Cardiac fibroblast (primary cell): Measurements from ENCODE around the gene RIPK1.

ENCODE experiments used
- DNase-seq, 2 donors: peaks; one replicate each; pipeline versions ENCODE4 v3.0.0 to v3.0.0-alpha.2; 2010; ENCODE audit warnings: low read depth in 2 of 2
- H3K4me3 ChIP-seq, 2 donors: replicated peaks in 1 of 2; 1 replicate in 1 of 2; 2 replicates in 1 of 2; pipeline ENCODE4 v1.5.1; 2011; ENCODE audit warnings: low read depth in 2 of 2, low read length in 2 of 2, mild to moderate bottlenecking in 2 of 2, moderate library complexity in 1 of 2
- TF ChIP-seq, protein P1 (sequence below): IDR thresholded peaks from one replicate; pipeline ENCODE4 v1.5.1; 2011; ENCODE audit warnings: low read depth, mild to moderate bottlenecking, low read length, inconsistent platforms

Gene RIPK1

DNA sequence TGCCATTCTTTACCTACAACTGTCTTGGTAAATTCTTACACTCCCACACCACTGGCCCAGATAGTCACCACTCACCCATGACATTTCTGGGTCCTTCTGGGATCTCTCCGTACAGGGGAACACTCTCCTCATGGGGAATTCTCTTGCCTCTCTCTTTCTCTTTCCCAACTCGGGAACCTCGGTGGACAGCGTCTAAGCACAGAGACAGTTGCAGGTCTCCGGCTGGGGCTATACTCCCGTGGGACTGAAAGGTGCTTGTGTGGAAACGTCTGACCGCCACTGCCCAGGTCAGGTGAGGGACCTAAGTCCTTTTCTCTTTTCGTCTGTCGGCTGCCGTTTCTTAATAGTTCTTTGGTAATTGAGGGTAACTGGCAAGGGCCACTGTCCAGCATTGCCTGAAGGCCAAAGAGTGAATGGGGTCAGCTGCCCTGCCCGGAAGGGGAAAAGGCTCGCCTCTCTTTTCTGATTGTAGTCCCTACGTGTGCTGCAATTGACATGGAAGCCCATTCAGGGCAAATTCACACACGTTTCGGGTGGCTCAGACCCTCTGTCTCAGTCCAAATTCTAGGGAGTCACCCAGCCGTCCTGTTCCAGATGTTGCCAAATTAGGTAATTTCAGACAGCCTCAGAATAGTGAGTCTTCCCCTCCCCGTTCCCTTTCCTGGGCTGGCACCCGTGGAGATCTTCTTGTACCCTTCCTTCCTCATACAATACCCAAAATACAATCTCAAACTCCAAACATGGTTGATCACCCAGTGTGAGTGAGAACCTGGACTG is 31.2 kb upstream of the RIPK1 start:
- no peak overlapping the region for H3K4me3 ChIP-seq
- TF ChIP-seq, protein P1, sequence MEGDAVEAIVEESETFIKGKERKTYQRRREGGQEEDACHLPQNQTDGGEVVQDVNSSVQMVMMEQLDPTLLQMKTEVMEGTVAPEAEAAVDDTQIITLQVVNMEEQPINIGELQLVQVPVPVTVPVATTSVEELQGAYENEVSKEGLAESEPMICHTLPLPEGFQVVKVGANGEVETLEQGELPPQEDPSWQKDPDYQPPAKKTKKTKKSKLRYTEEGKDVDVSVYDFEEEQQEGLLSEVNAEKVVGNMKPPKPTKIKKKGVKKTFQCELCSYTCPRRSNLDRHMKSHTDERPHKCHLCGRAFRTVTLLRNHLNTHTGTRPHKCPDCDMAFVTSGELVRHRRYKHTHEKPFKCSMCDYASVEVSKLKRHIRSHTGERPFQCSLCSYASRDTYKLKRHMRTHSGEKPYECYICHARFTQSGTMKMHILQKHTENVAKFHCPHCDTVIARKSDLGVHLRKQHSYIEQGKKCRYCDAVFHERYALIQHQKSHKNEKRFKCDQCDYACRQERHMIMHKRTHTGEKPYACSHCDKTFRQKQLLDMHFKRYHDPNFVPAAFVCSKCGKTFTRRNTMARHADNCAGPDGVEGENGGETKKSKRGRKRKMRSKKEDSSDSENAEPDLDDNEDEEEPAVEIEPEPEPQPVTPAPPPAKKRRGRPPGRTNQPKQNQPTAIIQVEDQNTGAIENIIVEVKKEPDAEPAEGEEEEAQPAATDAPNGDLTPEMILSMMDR, result no peak
- DNase-seq, result no peak

DNA sequence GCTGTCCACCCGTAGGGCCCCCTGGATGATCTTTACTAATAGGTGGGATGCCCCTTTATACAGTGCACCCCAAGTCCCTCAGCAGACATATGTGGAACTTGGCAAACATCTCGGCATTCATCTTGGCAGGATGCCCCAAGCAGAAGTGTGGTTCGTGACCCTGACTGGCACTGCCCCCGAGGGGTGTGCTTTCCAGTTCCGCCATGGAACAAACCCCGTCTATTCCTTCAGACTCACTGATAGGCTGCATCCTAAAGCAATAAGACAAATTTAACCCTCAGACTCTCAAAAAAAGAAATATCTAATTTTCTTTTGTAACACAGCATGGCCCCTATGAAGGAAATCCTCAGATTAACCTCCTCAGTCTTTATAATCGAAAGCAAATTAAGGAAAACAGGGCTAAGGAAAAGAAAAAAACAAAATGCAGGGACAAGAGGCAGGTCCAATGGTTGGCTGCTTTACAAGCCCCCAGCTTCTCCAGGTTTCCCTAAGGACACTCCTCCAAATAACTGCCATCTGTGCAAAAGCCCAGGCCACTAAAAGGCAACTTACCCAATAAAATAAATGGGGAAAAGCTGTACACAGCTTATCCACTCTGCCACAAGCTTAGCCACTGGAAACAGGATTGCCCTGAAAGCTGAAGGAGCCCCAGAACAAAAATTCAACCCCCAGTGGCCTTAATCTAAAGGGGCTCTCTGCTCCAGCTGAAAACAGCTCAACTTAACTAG is 30.5 kb upstream of the RIPK1 start:
- no peak for DNase-seq

GRCh38 chr6:3039384-3039783 is 28.9 kb upstream of the RIPK1 start:
- DNase-seq, result no peak
- TF ChIP-seq, protein P1, result no peak
- no peak overlapping the region for H3K4me3 ChIP-seq

More for the DNA sequence above, 30.5 kb upstream of the RIPK1 start:
- TF ChIP-seq, protein P1, result no peak
- no peak overlapping the region for H3K4me3 ChIP-seq

- TF ChIP-seq, protein P1, result no peak
- no peak overlapping the region for H3K4me3 ChIP-seq
- no peak for DNase-seq
Observed at GRCh38 chr6:3041147-3041546, 27.1 kb upstream of the RIPK1 start.

GRCh38 chr6:3041606-3042005 is 26.7 kb upstream of the RIPK1 start:
- TF ChIP-seq, protein P1, result no peak
- no peak overlapping the region for H3K4me3 ChIP-seq
- DNase-seq, result no peak

DNA sequence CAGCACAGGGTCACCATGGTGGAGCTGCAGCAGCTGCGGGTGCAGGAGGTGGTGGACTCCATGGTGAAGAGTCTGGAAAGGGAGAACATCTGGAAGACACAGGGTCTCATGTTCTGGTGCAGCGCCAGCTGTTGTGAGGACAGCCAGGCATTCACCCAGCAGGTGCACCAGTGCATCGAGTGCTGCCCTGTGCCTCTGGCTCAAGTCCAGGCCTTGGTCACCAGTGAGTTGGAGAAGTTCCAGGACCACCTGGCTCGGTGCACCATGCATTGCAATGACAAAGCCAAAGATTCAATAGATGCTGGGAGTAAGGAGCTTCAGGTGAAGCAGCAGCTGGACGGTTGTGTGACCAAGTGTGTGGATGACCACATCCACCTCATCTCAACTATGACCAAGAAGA is 22.9 kb upstream of the RIPK1 start:
- TF ChIP-seq, protein P1, result no peak
- H3K4me3 ChIP-seq, result no peak overlapping the region
- DNase-seq, result no peak
